Endothelial cell of umbilical vein (primary cell): Measurements from ENCODE around the gene SGCD.

ENCODE experiments used
- CTCF ChIP-seq, 2 donors: IDR thresholded peaks; 1 replicate in 1 of 2; 2 replicates in 1 of 2; pipeline ENCODE4 v1.5.1; 2011; ENCODE audit warnings: low read length in 2 of 2, mild to moderate bottlenecking in 2 of 2, moderate library complexity in 2 of 2, control low read depth in 1 of 2, inconsistent platforms in 1 of 2, low read depth in 1 of 2; ENCODE audit not compliant: insufficient read depth in 1 of 2; ENCODE audit errors: extremely low read depth in 1 of 2
- EZH2 ChIP-seq: IDR thresholded peaks from 2 replicates; pipeline ENCODE4 v1.6.1; 2012; ENCODE audit warnings: borderline replicate concordance, low read depth, mild to moderate bottlenecking, moderate library complexity, low read length, inconsistent platforms; ENCODE audit not compliant: severe bottlenecking
- JUN ChIP-seq: IDR thresholded peaks from 2 replicates; pipeline ENCODE4 v1.6.1; 2011; ENCODE audit warnings: borderline replicate concordance, low read depth; ENCODE audit not compliant: insufficient read length, insufficient read depth
- POLR2A ChIP-seq: IDR thresholded peaks from 2 replicates; pipeline ENCODE4 v1.6.1; 2012; ENCODE audit warnings: low read depth, mild to moderate bottlenecking, control low read depth, low read length
- POLR2AphosphoS5 ChIP-seq: IDR thresholded peaks from 2 replicates; pipeline ENCODE4 v1.6.1; 2012; ENCODE audit warnings: low read depth, mild to moderate bottlenecking, control low read depth, low read length, moderate library complexity; ENCODE audit not compliant: insufficient read depth

- TF ChIP-seq CTCF (IDR thresholded peaks at IDR 0.05; ENCODE audit: extremely low read depth in 1 of 2, insufficient read depth in 1 of 2, low read depth in 1 of 2, low read length in 2 of 2) = no peak
- TF ChIP-seq POLR2A = no peak
- TF ChIP-seq JUN = no peak
- no peak for TF ChIP-seq POLR2AphosphoS5
- TF ChIP-seq EZH2 = no peak
These were observed 40.6 kb downstream of the SGCD start for GRCh38 chr5:156367597-156367996.
